GM21526 (cell line): ENCODE measurements around the gene SLC22A16.
"Not testable (repeated sequence)": the region's sequence is repeated elsewhere in the genome, so short reads cannot be mapped to it uniquely, and the experiment has no call there.

ENCODE experiments used
- ATAC-seq: cut with Tn5 transposase; IDR thresholded peaks from one replicate; pipeline ENCODE4 v1.9.1; 2021; ENCODE audit warnings: moderate library complexity; ENCODE audit not compliant: unreplicated experiment, low FRiP score

Gene SLC22A16

DNA sequence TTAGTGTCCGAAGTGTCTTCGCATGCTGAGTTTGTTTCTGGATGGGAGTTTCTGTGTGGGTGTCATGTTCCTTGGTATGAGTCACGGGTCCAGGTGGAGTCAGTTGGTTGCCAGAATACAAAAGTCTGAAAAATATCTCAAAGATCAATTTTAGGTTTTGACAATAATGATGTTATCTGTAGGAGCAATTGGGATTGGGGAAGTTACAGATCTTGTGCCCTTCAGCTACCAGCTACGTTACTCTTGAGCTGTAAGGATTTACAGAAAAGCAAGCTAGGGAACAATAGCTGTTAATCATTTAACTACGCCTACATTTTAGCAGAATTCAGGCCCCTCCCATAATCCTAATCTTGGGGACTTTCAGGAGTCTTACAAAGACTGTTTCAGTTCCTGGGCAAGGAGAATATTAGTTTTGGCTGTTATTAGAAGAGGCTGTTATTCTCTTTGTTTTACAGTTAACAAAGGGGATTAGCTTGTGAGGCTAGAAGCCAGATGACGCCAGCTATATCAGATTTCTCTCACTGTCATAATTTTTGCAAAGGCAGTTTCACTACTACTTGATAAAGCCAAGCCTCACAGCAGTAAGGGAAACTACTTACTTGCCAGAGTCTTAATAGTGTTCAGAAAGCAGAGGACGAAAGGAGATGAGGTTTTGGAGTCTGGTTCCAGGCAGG is 15.4 kb upstream of the SLC22A16 start:
- no peak for ATAC-seq

DNA sequence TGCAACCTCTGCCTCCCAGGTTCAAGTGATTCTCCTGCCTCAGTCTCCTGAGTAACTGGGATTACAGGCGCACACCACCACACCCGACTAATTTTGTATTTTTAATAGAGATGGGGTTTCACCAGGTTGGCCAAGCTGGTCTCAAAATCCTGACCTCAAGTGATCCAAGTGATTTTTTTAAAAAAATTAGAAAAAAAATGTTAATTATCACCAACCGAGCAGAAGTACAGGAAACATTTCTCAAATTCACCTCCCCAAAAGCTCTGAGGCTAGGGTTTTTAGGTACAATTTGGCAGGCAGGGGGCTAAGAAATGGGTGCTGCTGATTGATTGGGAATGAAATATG is 14.9 kb upstream of the SLC22A16 start:
- ATAC-seq, result no peak

DNA sequence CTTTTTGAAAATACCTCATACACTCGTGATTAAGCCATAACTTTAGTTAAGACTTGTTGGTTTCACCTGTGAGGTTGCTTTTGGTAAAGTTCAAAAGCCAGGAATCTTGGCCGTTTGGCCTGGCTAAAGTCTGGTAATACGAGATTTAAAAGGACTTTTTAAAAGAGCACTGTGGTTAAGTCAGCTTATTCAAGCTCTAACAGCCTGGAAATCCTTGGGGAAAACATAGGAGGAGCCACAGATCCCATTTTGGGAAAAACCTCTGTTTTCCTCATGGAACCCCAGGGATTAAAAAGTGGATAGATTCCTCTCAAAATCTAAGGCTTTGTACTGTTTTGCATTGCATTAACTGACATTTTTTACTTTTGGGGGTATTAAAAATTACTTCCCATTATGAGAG is 13.7 kb upstream of the SLC22A16 start:
- ATAC-seq, result no peak

DNA sequence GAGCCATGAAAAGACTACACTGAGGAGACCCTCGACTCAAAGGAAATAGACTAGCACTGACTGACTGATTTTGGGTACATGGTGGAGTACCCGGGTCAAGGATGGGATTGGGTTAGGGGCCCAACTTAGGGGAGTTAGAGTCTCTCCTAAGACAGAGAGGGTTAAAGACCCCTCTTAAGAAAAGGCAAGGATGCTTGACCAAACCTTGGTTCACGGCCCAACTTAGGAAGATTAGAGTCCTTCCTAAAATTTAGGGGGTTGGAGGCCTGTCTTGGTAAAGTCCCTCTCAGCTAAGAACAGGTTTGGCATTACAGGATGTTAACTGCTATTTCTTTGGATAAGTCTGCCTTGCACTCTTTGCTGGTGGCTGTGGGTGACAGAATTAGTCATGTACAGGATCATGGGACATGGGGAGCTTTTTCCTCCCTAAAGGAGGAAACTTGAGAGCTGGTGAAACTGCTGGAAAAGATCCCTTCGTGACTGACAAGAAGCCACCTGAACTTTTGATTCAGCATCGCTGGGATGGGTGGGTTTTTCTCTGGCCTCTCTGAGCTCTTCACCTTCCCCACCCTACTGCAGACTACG is 12.3 kb upstream of the SLC22A16 start:
- no peak for ATAC-seq

DNA sequence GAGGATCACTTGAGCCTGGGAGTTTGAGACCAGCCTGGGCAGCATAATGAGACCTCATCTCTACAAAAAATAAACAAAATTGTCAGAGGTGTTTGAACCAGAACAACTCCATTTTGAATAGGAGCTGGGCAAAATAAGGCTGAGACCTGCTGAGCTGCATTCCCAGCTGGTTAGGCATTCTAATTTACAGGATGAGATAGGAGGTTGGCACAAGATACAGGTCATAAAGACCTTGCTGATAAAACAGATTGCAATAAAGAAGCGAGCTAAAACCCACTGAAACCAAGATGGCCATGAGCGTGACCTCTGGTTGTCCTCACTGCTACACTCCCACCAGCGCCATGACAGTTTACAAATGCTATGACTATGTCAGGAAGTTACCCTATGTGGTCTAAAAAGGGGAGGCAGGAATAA is 11.6 kb upstream of the SLC22A16 start:
- not testable (repeated sequence) for ATAC-seq

DNA sequence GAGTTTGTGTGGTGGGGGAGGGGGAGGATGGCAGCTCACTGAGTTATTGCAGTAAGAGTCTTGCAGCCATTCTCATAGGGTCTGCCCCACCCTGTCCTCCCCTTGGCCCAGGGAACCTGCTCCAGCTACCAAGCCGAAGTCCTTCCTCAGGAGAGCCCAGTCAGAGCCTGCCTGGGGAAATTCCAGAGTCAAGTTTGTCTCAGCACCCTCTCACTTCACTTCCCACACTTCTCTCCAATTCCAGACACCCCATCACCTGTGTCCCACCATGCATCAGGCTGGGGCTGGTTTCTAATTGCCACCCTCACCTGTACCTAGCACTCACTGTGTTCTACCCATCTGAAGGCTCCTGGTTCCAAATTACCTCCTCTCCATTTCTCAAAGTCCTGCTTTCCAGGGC is 10.3 kb upstream of the SLC22A16 start:
- no peak for ATAC-seq

DNA sequence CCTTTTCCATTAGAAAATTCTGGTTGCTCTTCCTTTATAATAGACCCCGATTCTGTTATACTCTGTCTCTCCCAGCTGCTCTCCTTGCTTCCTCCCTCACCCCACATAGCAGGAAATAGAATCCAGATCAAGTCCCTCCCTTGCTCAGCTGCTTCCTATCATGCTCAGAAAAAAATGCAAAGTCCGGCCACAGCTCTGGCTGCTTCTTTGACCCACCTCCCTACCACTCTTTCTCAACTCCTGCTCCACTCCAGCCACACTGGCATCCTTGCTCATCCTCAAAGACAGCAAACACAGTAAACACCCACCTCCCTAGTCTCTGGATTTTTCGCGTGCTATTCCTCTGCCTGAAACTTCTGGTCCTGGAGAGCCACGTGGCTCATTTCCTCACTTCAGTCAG is 9.1 kb upstream of the SLC22A16 start:
- no peak for ATAC-seq

DNA sequence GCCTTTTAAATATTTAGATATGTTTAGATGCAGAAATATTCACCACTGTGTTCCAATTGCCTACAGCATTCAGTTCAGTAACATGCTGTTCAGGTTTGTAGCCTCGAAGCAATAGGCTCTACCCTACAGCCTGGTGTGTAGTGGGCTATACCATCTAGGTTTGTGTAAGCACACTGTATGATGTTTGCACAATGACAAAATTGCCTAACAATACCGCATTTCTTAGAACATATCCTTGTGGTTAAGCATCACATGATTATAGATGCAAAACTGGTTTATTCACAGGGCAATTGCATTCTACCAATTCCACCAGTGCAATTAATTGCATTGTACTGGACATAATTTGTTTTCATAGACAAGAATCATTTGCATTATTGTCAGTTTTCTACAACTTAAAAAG is 7.9 kb upstream of the SLC22A16 start:
- ATAC-seq, result no peak

DNA sequence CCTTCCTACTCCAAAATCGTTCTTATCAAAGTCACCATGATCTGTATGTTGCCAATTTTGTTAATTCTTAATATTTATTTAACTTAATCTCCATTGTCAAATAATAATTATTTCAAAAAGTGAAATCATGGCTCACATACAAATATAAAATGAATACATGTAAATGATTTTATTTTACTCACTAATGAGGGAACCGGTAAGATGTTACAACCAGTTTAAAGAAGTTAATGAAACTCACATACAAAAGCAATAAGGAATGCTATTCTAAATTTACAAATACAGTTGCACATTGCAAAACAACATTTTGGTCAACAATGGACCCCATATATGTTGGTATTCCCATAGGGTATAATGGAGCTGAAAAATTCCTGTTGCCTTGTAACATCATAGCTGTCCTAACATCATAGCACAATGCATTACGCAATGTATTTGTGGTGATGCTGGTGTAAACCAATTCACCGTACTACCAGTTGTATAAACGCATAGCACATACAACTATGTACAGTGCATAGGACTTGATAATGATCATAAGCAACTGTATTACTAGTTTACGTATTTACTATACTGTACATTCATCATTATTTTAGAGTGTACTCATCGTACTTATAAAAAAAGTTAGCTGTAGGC is 6.5 kb upstream of the SLC22A16 start:
- ATAC-seq, result no peak

DNA sequence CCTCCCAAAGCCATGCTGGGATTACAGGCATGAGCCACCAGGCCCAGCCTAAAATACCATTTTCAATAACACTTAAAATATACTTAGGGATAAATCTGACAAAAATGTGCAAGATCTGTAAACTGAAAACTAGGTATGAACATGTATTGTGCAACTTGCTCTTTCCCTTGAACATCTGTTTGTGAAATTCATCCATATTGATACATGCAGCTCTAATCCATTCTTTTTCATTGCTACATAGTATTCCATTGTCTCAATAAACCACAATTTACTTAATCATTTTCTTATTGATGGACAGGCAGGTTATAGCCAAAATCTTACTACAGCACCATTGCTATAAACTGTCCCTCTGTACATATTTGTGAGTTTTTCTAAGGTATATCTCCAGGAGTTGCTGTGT is 4.7 kb upstream of the SLC22A16 start:
- no peak for ATAC-seq

DNA sequence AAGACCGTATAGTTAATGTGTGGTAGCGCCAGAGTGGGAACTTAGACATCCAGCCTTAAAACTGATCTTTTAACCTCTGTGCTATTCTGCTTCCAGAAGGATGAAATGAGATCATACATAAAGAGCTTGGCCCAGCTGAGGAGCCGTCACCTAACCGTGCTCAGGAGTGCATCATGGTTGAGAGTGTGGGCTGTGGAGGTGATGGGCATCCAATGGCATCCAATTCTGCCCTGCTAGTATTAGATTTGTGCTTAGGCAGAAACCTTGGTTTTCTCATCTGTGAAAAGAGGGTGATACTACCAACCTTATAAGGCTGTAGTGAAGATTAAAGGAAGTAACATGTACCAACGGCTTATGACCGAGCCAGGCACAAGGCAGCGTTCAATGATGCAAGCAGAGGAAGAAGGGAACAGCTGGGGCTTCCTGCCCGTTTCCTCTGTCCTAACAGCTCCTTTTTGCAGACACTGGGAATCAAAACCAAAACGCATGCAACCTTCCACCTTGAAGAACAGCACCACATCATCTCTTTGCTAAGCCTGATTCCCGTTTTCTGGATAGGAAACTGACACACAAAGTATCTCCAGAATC is 1.3 kb downstream of the SLC22A16 start:
- no peak for ATAC-seq

DNA sequence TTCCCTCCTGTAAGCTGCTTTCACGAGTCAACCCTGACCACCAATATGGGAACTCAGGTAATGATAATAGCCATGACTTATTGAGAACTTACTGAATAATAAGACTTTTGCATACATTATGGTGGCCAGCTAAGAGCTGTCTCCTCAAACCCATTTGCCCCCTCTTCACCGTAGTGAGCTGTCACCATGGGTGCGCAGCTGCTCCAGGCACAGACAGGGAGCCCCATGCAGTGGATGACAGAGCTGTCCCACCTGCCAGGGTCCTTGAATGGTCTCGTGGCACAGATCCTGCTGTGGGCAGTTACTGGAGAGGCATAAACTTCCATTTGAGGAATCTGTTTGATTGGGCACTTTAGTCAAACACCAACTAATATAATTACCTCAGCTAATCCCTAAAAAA is 1.9 kb downstream of the SLC22A16 start:
- ATAC-seq, result no peak

DNA sequence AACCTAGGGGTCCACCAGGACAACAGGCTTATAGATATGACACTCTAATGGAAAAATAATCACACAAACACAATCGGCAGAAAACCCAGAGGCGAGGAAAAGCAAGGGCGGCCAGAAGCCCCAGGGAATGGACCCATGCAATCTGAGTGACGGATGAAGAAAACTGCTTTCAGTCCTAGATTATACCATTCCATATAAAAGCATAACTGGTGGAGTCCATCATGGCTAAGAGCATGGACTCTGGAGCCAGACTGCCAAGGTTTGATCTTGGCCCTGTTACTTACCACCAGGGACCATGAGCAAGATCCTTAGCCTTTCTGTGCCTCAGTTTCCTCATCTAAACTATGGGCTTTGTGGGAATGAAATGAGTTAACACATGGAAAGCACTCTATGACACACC is 3.7 kb downstream of the SLC22A16 start:
- no peak for ATAC-seq

DNA sequence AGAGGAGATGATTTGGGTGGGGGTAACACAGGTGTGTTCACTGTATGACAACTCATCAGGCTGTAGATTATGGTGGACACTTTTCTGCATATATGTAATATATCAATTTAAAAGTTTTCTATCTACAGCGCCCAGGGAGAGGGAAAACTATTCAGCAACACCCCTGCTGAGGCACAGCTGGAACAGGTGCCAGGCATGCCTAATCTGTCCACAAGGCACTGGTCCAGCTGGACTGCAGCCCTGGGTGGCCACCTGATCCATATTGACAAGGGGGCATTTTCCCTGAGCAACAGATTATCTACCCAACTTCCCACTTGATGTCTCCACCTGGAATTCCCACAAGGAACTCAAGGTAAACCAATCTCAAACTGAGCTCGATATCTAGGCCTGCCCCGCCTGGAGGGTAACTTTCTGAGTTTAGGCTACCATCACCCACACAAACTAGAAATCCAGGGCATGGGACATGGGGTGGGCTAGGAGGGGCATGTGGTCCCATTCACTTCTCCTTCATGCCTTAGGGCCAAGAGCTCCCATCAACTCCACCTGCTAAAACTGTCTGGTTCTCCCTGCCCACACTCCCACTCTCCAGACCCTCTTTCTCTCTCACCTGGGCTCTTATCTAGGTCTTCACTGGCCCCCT is 4.6 kb downstream of the SLC22A16 start:
- ATAC-seq, result no peak

DNA sequence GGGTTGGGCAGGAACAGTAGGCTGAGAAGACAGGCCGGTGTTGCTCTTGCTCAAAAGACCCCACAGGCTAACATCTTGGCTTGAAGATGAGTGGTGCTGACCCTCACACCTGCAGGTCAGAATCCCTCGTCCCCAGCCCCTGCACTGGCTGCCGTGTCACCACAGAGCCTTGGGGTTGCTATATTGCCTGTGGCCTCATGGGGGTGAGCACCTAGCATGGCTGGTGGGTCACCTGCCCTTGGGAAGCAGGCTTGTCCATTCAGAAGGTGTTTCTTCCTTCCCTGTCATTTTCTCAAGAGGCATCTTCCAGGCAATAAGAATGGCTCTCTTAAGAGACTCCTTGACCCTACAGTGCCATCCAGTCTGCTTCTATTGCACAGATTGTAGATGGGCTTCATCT is 7.7 kb downstream of the SLC22A16 start:
- ATAC-seq, result no peak

DNA sequence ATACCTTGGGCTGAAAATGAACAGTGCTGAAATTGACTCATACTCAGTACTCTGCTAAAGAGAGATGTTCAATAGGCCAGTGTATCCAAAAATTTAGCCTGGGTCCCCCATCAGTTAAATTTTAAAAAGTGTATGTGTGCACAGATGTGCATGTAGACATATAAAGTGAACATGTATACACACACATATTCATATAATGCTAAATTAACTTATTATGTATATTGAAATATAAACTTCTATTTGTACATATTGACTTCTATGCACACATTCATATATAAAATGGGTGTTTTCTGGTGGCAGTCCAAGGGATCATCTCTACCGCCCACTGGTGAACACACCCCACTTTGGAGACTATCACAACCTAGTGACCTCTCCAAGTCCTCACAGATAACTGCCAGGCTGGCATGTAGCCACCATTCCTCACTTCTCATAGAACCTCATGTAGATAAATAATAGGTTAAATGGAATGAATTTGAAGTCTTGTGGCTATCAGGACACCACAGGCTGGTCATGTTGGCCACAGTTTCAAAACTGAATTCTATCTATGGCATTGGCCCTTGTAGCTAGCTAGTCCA is 8.8 kb downstream of the SLC22A16 start:
- ATAC-seq, result no peak

DNA sequence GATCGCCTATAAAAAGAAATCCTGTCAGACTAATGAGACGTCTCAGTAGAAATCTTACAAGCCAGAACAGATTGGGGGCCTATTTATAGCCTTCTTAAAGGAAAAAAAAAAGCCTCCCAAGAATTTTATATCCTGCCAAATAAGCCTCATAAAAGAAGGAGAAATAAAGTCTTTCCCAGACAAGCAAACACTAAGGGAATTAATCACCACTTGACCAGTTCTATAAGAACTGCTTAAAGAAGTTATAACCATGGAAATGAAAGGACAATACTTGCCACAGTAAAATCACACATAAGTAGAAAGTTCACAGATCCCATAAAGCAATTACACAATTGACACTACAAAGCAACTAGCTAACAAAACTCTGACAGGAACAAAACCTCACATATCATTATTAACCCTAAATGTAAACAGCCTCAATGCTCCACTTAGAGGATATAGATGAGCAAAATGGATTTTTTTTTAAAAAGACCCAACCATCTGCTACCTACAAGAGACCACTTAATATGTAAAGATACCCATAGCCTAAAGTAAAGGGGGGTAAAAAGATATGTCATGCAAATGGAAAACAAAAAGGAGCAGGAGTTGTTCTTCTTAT is 13.4 kb downstream of the SLC22A16 start:
- no peak for ATAC-seq

DNA sequence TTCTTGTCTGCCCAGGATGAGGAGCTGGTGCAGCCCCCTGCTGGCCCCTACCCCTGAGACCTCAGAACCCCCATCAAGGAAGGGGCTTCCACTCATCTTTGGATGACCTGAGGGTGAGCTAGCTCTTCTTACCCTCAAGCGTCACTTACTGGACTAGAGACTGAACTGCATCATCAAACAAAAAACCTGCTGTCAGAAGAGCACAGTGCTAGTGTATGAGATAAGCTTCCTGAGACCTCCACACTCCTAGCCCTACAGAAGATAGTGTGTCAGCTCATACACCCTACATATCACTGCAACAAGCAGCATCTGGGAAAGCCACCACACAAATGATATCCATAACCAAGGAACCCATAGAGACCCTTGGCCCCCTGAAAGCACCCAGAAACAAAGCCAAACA is 15.0 kb downstream of the SLC22A16 start:
- ATAC-seq, result no peak

DNA sequence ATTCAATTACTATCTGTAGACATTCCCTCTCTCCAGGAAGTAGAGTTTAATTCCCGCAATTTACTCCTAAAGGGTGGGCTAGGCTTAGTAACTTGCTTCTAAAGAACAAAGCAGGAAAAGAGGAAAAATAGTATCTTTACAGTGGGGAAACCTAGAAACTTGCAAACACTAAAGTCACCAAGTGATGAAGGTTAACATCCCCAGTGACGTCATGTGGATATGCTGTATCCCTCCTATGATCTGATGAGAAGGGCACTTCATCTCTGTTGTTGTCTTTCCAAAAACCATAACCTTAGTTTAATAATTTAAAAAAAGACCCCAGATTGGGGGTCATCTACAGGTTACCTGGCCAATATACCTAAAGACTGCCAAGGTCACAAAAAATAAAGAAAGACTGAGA is 17.3 kb downstream of the SLC22A16 start:
- ATAC-seq, result no peak

DNA sequence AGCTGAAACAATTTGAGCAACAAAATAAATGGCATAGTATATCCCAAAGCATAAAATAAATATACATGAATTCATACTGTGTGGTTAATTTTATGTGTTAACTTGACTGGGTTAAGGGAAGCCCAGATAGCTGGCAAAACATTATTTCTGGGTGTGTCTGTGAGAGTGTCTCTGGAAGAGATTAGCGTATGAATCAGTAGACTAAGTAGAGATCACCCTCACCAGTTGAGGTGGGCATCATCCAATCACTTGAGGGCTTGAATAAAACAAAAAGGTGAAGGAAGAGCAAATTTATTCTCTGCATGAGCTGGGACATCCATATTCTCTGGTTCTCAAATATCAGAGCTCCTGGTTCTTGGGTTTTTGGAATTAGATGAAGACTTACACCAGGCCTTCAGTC is 17.9 kb downstream of the SLC22A16 start:
- no peak for ATAC-seq
